ENCODE measurements around the gene LRBA.

DNA sequence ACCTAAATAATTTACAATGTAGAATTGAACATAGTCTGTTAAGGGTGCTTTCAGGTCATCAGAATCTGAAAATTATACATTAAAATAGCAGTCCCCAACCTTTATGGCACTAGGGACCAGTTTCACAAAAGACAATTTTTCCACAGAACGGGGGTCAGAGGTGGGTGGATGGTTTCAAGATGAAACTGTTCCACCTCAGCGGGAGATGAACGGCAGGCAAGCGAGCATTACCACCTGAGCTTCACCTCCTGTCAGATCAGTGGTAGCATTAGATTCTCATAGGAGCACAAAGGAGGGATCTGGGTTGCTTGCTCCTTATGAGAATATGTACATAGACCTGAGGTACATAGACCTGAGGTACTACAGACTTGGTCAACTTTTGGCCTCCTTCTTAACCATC, 29.0 kb downstream of the LRBA start:
- TF ChIP-seq, protein P1, sequence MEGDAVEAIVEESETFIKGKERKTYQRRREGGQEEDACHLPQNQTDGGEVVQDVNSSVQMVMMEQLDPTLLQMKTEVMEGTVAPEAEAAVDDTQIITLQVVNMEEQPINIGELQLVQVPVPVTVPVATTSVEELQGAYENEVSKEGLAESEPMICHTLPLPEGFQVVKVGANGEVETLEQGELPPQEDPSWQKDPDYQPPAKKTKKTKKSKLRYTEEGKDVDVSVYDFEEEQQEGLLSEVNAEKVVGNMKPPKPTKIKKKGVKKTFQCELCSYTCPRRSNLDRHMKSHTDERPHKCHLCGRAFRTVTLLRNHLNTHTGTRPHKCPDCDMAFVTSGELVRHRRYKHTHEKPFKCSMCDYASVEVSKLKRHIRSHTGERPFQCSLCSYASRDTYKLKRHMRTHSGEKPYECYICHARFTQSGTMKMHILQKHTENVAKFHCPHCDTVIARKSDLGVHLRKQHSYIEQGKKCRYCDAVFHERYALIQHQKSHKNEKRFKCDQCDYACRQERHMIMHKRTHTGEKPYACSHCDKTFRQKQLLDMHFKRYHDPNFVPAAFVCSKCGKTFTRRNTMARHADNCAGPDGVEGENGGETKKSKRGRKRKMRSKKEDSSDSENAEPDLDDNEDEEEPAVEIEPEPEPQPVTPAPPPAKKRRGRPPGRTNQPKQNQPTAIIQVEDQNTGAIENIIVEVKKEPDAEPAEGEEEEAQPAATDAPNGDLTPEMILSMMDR (IDR thresholded peaks at IDR 0.05), result no peak
- TF ChIP-seq, protein P2, sequence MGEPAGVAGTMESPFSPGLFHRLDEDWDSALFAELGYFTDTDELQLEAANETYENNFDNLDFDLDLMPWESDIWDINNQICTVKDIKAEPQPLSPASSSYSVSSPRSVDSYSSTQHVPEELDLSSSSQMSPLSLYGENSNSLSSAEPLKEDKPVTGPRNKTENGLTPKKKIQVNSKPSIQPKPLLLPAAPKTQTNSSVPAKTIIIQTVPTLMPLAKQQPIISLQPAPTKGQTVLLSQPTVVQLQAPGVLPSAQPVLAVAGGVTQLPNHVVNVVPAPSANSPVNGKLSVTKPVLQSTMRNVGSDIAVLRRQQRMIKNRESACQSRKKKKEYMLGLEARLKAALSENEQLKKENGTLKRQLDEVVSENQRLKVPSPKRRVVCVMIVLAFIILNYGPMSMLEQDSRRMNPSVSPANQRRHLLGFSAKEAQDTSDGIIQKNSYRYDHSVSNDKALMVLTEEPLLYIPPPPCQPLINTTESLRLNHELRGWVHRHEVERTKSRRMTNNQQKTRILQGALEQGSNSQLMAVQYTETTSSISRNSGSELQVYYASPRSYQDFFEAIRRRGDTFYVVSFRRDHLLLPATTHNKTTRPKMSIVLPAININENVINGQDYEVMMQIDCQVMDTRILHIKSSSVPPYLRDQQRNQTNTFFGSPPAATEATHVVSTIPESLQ (CRISPR knock-in tag; IDR thresholded peaks at IDR 0.05), result no peak
- TF ChIP-seq ATF1 (CRISPR knock-in tag; IDR thresholded peaks at IDR 0.05) (no peak), TEAD1 (CRISPR knock-in tag; IDR thresholded peaks at IDR 0.05) (no peak), NR1H2 (CRISPR knock-in tag; IDR thresholded peaks at IDR 0.05) (no peak), ESRRA (CRISPR knock-in tag; IDR thresholded peaks at IDR 0.05; ENCODE audit: borderline replicate concordance) (no peak)
- TF ChIP-seq, protein P3, sequence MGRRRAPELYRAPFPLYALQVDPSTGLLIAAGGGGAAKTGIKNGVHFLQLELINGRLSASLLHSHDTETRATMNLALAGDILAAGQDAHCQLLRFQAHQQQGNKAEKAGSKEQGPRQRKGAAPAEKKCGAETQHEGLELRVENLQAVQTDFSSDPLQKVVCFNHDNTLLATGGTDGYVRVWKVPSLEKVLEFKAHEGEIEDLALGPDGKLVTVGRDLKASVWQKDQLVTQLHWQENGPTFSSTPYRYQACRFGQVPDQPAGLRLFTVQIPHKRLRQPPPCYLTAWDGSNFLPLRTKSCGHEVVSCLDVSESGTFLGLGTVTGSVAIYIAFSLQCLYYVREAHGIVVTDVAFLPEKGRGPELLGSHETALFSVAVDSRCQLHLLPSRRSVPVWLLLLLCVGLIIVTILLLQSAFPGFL (CRISPR knock-in tag; IDR thresholded peaks at IDR 0.05; ENCODE audit: borderline replicate concordance), result no peak
- TF ChIP-seq, protein P4, sequence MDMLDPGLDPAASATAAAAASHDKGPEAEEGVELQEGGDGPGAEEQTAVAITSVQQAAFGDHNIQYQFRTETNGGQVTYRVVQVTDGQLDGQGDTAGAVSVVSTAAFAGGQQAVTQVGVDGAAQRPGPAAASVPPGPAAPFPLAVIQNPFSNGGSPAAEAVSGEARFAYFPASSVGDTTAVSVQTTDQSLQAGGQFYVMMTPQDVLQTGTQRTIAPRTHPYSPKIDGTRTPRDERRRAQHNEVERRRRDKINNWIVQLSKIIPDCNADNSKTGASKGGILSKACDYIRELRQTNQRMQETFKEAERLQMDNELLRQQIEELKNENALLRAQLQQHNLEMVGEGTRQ (CRISPR knock-in tag; IDR thresholded peaks at IDR 0.05), result no peak
